GM21447 (cell line): ENCODE data around the gene DGKI.

Experiments used
- ATAC-seq: cut with Tn5 transposase; IDR thresholded peaks from one replicate; pipeline ENCODE4 v1.9.1; 2021; ENCODE audit not compliant: unreplicated experiment

DGKI gene

DNA sequence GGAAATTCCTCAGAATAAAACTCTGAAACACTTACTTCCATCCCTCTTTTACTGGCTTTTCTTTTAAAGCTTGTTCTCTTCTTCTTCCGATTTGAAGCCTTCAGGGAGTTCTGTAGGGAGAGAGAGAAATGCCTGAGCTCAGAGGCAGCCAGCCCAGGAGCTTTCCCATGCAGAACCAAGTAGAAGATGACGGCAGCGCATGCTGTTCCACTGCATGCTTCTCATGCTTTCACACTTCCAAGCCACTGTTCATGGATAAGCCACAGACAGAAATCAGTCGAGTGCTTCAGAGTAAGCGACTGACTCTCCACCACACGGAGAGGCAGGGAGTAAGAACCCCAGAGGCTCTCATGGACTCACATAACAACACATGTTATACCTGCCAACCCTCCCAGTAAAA, 237.3 kb downstream of the DGKI start:
- ATAC-seq, result no peak

DNA sequence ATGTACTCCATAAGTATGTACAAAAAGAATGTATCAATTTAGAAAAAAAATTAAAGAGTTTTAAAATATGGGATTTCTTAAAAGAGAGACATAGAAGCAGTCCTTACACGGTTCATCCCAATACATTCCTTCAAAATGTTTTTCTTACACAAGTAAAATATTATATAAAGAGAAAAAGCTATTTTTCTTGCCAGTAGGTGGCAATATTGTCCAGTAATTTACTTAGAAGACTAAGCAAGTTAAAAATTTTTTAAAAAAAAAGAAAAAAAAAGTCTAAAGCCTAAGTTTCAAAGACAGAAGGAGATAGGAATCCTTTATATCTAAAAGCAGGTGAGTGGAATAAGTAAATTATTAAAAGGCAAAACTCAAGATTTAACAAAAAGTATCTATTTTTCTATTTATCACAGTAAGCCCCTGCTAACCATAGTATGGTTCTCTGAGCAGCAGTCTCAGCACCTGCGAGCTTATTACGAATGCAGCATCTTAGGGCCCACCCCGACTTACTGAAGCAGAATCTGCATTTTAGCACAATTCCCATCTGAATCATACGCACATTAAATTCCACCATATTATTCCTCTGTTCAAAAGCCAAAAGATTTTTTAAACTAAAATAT, 240.6 kb downstream of the DGKI start:
- ATAC-seq, result no peak

DNA sequence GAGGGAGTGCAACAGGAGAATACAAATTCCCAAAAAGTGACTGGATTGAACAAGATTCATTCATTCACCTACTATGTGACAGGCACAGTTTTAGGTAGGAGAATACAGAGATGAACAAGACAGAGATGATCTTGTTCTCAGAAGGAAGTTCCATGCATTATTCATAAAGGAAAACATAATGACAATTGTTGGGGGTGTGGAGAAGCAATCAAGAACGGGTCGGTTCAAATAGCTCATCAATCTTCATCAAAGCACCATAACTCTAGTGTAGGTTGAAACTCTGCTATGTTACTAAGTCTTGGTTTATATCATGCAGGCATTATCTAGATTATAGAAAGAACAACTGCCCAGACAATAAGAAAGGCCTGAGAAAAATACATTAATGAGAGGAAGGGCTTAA, 243.7 kb downstream of the DGKI start:
- ATAC-seq, result no peak

DNA sequence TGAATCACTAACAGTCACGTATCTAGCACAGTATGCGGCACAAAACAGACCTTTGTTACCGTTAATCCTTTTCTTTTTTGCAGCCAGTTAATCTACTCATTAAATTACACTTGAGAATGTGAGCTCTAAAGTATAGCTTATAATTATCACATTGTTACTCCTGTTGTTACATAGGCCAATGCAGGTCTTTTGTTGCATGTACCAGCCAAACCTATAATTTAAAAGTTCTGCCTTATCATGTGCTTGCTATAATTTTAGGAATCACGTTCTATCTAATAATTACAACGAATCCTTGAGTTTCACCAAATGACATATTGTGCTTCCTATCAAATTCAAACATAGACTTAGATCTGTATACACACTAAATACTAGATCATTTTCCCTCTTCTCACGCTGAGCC, 245.1 kb downstream of the DGKI start:
- ATAC-seq, result no peak

DNA sequence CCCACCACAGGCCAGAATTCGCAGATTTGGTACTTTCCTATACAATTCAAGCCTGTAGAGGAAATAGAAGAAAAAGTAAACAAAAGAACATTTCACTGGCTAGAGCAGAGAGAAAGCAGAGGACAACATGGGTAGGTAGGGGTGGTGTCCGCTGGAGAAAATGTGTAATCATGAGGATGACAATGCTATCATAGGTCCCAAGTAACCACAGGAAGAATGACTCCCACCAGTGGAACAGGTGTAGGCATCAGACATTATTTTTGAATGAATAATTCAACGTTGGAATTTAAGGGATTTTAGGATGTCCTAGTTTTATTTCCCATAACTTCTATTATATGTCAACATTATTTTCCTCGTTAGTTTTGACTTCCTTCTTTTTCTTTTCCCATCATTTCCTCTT, 248.9 kb downstream of the DGKI start:
- ATAC-seq, result no peak

DNA sequence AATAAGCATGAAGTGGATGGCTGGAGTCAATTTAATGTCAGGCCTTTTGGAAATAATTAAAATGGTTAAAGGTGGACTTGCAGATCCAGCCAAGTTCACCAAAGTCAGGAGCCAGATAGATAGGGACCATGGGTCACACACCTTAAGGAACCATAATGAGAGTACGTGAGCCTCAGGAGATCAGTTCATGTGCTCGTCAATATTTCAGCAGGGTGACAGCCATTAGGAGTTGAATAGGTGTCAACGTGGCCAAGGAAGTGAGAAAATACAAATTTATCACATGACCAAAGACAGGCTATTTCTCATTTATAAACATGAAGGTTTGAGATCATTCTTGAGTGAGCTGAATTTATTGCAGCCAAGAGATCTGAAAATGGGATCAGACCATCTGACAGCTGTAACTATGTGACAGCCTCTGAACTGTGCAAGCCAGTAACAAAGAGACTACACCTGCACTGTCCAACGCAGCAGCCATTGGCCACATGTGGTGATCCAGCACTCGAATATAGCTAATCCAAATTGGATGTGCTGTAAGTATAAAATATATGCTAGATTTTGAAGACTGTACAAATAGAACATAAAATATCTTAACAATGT, 253.6 kb downstream of the DGKI start:
- ATAC-seq, result no peak

DNA sequence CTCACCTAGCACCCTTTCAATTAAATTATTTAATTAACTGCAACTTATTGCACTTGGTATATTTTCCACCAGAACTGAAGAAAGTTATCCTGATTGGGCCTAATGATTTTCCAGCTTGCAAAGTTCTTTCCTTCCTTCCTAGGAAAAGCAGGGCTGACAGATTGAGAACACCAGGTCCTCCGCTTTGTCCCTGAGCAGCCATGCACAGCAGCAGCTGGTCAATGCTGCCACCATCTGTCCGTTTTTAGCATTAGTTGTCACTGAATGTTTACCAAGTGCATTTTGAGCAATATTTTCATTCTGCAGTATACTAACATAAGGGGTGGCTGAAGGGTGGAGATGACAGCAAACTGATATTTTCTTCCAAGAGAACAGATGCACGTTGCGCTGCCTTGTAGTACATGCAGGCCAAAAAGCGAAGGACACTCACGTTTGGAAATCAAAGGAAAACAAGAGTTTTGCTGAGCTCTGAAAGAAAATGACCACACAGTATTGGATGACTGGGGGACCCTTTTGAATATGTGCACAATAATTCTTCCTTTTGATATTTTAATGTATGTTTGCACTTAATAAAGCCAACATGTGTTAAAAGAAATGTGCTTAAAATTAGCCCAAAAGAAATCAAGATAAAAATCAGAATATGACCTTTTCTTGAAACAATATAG, 254.4 kb downstream of the DGKI start:
- peak; percentile 69 for ATAC-seq

DNA sequence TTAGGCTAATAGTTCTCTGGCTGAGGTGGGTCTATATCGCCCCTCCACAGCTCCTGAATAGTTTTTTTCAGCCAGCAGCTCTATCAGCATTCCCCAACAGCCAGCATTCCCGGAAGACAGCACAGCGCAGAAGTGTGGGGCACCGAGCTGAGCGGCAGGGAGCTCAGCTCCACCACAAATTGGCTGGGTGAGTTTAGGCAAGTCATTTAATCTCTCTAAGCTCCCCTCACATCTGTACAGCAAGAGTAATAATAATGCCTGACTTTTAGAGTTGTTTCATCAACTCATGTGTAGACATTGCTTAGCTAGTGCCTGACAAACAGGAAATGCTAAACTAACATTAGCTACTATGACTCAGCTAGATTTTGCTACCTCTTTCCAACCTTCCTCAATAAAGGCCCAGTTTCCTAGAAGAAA, 255.3 kb downstream of the DGKI start:
- ATAC-seq, result no peak

DNA sequence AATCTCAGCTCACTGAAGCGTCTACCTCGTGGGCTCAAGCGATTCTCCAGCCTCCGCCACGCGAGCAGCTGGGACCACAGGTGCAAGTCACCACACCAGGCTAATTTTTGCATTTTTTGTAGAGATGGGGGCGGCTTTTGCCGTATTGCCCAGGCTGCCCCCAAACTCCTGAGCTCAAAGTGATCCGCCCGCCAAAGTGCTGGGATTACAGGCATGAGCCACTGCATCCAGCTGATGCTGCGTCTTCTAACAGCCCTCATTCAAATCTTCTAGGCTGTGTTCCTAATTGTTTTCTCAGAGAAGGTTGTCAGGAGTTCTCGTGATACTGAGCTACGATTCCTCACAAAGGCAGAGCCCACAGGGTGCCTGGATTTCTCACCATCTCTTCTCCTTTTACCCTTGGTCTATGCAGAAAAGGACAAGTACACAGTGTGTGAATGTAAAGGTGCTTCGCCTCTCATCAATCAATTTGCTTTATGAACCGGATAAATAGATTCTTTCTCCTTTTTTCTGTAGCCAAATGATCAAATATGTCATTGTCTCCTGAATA, 255.9 kb downstream of the DGKI start:
- ATAC-seq, result no peak

DNA sequence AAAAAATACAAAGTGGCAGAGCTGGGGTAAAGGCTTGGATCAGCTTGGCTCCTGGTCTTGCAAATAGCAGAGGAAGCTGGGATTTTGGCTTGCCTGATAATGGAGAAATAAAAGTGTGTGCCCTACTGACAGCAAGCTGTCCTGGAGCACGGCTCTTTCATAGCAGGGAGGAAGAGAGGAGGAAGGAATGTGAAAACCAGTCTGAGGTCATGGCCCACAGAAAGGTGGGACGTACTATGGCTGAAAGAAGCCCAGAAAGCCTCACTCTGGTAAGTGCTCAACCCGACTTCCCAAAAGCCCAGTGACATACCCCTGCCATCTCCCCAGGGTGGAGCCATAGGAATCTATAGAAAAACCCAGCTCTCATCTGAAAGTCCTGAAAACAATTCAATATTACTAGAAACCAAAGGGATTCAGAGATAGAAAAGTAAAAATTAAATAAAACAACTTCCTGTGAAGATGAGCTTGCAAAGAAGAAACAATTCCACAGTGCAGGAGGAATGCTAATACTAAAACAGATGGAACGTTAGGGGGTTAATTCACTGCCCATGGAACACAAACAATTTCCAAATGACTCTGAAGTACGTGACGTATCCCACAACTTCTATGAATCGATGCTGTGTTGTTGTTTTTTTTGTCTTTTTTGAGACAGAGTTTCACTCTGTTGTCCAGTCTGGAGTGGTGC, 256.6 kb downstream of the DGKI start:
- no peak for ATAC-seq

DNA sequence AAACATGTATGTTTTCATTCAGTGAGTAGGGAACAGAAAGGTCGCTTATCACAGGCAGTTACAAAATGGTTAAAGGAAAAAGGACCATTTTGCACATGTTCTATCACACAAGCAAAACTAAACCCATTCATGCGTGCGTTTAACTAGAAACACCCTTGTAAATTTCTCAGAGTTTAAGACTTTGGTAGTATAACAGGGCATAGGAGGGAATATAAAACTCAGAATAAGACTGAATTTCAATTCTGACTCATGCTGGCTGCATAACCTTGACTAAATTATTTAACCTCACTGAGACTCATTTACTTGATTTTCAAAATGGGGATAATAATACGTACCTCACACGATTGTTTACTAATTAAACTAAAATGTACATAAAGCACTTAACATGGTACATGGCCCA, 259.4 kb downstream of the DGKI start:
- no peak for ATAC-seq

DNA sequence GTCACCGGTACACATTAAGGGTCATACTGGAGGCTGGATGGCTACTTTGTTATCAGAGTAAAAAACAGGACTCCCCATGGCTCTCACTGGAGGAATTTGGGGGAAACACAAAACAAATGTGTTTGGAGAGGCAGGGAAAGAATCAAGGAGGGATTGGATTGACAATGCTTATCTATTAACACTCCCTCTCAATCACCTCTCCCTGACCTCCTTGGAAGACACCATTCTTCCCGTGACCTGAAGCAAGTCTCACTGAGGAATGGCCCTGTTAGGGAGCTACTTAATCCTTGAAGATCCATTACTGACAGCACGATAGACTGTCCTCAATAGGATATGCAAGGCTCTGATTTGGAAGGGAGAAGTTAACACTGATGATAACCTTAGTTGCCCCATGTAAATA, 261.2 kb downstream of the DGKI start:
- no peak for ATAC-seq

DNA sequence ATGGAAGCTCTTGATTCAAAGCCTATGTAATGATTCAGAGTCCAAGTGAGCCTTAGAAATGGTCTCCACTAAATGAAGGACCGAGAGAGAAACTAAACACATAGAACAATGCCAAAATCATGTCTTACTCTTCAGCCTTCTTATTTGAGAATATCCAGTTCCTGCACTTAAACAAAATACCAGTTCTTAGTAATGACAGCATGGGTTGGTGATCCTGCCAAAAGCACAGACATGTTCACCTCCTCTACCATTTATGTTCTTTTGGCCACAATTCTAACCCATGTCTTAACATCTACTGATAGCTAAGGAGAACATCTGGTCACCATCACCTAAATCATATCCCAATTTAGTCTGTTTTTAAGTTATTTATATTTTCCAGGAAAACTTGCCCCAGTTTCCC, 263.6 kb downstream of the DGKI start:
- no peak for ATAC-seq

DNA sequence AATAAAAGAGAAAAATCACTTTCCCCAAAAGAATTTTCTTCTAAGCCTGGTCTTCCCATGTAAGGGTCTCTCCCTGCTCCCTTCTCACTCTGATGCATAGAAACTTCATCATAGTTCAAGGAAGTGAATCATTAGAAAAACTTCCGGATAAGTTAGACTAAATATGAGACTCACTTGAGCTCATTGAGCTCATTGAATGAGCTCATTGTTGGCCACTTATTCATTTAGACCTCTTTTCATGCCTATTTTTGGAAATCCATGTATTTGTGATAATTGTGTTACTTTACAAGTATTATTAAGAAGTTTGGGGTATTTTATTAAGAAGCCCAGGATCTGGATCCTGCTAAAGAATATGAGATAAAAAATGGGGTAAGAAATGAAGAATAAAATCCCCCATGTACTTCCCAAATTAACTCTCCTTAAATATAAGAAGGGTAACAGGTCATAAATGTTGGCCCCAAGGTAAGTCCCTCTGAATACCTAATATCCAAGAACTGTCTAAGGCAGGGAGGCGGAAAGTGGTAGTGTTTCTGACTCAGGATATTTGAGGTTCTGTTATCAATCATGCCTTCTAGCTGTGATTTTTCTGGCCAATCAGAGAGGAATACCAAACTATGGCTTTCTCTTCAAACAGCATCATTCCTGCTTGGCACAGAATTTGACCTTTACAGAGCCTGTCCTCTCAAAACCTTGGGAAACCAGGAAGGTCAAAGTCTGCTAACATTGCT, 266.7 kb downstream of the DGKI start:
- no peak for ATAC-seq

DNA sequence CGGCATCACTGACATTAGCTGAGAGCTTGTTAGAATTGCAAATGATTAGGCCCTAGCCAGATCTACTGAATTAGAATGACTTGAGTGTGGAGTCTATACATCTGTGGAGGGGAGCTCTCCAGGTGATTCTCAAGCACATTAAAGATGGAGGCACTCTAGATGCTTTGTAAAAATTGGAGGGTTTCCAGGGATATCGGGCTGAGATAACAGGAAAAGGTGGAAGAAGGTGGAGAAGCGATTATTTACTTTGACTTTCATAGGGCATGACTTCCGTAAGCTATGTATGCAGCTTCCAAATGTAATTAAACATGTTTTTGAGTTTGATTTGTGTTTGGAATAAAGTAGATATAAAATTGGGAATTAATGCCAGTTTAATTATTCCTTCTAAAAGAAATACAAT, 268.2 kb downstream of the DGKI start:
- ATAC-seq, result no peak

DNA sequence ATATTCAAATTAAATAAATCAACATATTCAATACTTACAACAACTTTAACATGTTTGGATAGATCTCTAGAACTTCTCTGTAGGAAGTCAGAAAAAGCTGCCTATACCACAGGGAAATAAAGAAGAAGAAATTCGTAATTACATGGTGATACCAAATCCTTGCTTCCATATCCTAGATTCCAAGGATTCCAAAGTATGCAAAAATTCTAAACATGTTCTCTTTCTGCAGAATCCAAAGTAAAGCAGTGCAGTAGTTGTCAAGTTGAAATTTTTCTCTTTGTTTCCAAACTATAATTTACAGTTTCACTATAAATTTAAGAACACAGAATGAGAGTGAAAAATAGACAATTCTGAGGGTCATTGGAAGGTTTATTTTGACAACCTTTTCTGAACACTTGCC, 269.6 kb downstream of the DGKI start:
- ATAC-seq, result no peak

DNA sequence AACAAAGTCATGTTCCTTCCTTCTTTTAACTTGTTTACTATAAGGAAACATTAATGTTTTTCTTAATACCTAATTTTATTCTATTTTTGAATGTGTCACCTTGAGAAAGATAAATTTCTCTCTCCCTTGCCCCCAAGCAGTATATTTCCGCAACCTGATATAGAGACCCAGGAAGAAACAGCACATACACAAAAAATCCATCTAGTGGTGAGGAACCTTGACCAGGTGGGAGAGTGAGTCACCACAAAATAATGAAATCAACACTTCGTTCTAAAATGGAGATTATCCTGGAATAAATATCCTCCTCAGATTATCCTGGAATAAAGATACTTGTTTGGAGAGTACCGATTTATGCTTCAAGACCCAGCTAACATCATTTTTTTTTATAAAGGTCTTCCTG, 270.3 kb downstream of the DGKI start:
- no peak for ATAC-seq

DNA sequence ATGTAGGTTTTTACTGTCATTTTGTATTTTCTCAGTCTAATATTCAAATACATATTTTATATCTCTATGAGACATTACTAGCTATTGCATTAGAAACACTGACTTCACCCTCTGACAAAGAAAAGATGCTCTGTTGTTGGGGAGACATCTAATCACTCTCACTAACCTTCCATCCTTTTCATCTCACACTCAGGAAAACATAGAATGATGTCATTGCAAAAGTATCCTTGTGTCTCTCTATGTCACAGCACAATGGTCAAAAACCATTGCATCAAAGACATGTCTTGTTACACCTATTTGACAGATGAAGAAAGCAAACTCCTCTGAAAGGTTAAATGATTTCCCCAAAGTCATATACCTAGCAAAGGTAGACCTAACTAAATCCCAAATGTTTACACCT, 272.0 kb downstream of the DGKI start:
- no peak for ATAC-seq

DNA sequence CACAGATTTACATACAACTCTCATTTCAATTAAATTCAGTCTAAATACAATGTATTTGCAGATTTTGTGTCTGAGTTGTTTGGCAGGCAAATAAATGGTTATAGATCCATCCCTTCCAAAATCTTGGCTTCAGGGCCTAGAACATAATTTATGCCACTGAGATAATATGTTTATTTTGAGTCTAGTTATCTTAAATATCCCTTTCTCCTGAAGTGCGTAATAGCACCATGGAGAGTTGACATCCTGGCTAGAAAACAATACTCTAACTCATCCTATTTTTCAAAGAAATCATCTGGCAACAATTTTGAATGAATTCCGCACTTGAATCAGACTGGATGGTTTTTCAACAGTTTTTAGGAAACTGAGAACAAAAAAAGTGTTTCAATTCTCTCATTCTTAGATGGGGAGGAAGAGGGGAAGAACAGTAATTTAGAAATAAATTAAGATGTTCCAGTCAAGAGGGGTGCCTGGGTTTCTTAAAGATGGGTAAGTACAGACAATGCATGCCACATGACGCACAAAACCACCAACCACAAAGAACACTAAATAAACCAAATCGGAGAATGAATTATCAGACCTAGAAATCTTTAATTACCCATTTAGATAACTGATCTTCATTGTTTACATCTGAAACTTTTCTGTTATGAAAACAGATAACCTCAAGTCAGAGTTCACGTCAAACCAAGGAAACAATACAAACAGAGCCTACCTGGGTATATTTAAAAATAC, 274.6 kb downstream of the DGKI start:
- ATAC-seq, result no peak

DNA sequence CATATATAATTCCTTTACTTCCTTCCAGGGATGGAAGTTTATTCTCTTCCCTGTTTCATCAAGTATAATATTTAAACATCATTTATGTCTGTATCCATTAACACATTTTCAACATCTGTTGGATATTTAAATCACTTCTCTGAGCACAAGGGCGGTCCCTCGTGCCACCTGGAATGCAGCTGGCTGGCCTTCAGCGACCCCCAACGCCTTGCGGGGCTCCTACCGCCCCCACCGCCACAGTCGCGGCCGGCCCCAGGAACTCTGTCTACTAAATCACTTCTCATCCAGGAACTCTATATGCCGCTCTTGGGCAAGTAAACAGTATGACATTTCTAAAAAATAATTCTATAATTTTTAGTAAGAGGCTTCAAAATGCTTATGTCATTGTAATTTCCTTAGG, 282.1 kb downstream of the DGKI start:
- no peak for ATAC-seq

DNA sequence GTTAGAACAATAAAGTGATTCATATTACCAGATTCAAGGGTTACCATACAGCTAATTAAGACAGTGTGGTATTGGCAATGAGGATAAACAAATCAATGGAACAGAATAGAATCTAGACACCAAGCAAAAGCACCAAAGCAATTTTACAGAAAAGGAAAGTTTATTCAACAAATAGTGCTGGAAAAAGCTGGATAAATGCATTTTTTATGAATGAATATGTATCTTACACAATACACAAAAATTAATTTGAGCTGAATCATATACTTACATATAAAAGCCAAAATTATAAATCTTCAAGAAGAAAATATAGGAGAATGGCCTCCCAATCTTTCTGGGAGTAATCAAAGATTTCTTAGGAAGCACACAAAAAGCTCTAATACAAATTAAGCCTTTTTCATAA, 282.8 kb downstream of the DGKI start:
- ATAC-seq, result no peak
